HCT116 (cell line): ENCODE measurements around the gene ORMDL1. TPM values are rescaled to one million over a fixed set of nuclear protein-coding genes. Genes with fewer than 3 reads are reported as not detected.

Experiments used
- ATAC-seq: fragments of 200-7000 bp; cut with Tn5 transposase; 2 replicates; pipeline ENCODE4 v1.9.1; 2020; ENCODE audit warnings: mild to moderate bottlenecking, moderate library complexity
- BruUV-seq: library from RNA; stranded (reverse); fragments of 400-500 nt; replicated peaks from 2 replicates; lab custom pipeline; 2021; lab: Mats Ljungman, UMichigan
- CTCF ChIA-PET: fragments of 300-600 bp; sonication (Branson Sonifier 250); formaldehyde crosslinking; loops from one replicate; lab custom pipeline; 2021; ENCODE audit warnings: antibody characterized with exemption; lab: Charles Lee
- POLR2A ChIA-PET: fragments of 300-600, 350-600 bp; sonication (Branson Sonifier 250); formaldehyde crosslinking; loops from one replicate; lab custom pipeline; 2021; ENCODE audit warnings: antibody characterized with exemption; lab: Charles Lee
- RAD21 ChIA-PET, 2 experiments: fragments of 300-600 bp; sonication (Branson Sonifier 250); formaldehyde crosslinking; loops; one replicate each; lab custom pipeline; 2023; ENCODE audit warnings: low total read pairs in 2 of 2; ENCODE audit not compliant: uncharacterized antibody in 2 of 2, unreplicated experiment in 2 of 2, low non-redundant PET in 1 of 2; lab: Charles Lee
- DNase-seq: peaks from one replicate; pipeline ENCODE4 v3.0.0-alpha.2; 2010; ENCODE audit warnings: low read depth, low spot score
- H2AFZ ChIP-seq: fragments of 200-600 bp; shearing (Covaris generic), sonication (generic); 2 replicates; pipeline ENCODE4 v1.6.1; 2017; ENCODE audit warnings: low read depth, mixed run types, mixed read lengths, antibody characterized with exemption, low read length; ENCODE audit not compliant: poor library complexity, severe bottlenecking
- H3K27ac ChIP-seq: 2 replicates; pipeline ENCODE4 v1.5.1; 2012; ENCODE audit warnings: low read depth, low read length
- H3K27me3 ChIP-seq: fragments of 200-600 bp; sonication (generic); 2 replicates; pipeline ENCODE4 v1.6.1; 2016; ENCODE audit warnings: mixed run types, low read length, mixed read lengths; ENCODE audit not compliant: insufficient read depth
- H3K36me3 ChIP-seq, 2 experiments: fragments of 200-500 bp in 1 of 2; fragments of 200-600 bp in 1 of 2; sonication (Bioruptor generic) in 1 of 2; sonication (generic) in 1 of 2; 2 replicates each; pipeline versions ENCODE4 v1.5.1 to v1.6.1; 2014 to 2016; ENCODE audit warnings: low read length in 2 of 2, inconsistent platforms in 1 of 2, mixed read lengths in 1 of 2, mixed run types in 1 of 2; ENCODE audit not compliant: insufficient read depth in 2 of 2, control insufficient read depth in 1 of 2
- H3K4me1 ChIP-seq, 2 experiments: fragments of 200-600 bp in 1 of 2; sonication (generic) in 1 of 2; 2 replicates each; pipeline versions ENCODE4 v1.5.1 to v1.6.1; 2012 to 2017; ENCODE audit warnings: low read length in 2 of 2, inconsistent platforms in 1 of 2, mild to moderate bottlenecking in 1 of 2, mixed read lengths in 1 of 2, mixed run types in 1 of 2, moderate library complexity in 1 of 2; ENCODE audit not compliant: insufficient read depth in 2 of 2, control insufficient read depth in 1 of 2
- H3K4me2 ChIP-seq: fragments of 200-600 bp; sonication (generic); 2 replicates; pipeline ENCODE4 v1.6.1; 2017; ENCODE audit warnings: mixed run types, low read length, mixed read lengths
- H3K4me3 ChIP-seq, 2 experiments: fragments of 200-600 bp in 1 of 2; sonication (generic) in 1 of 2; replicated peaks in 1 of 2; 2 replicates each; pipeline ENCODE4 v1.5.1; 2011 to 2016; ENCODE audit warnings: low read length in 2 of 2, control low read depth in 1 of 2, low read depth in 1 of 2, mild to moderate bottlenecking in 1 of 2, mixed read lengths in 1 of 2, mixed run types in 1 of 2
- H3K79me2 ChIP-seq: fragments of 200-600 bp; sonication (generic); 2 replicates; pipeline ENCODE4 v1.6.1; 2017; ENCODE audit warnings: mild to moderate bottlenecking, mixed run types, low read length, moderate library complexity, mixed read lengths; ENCODE audit not compliant: insufficient read depth
- H3K9ac ChIP-seq: fragments of 200-600 bp; sonication (generic); 2 replicates; pipeline ENCODE4 v1.6.1; 2016; ENCODE audit warnings: low read length, mixed read lengths
- H3K9me2 ChIP-seq: fragments of 200-600 bp; sonication (generic), shearing (Covaris generic); 2 replicates; pipeline ENCODE4 v1.6.1; 2017; ENCODE audit warnings: mixed run types, mild to moderate bottlenecking, moderate library complexity; ENCODE audit not compliant: insufficient read depth
- H3K9me3 ChIP-seq, 2 experiments: fragments of 200-500 bp in 1 of 2; fragments of 200-600 bp in 1 of 2; sonication (Bioruptor generic) in 1 of 2; sonication (generic) in 1 of 2; 2 replicates each; pipeline ENCODE4 v1.6.1; 2014 to 2017; ENCODE audit warnings: low read length in 2 of 2, mixed read lengths in 2 of 2, inconsistent platforms in 1 of 2, low read depth in 1 of 2, mild to moderate bottlenecking in 1 of 2, mixed run types in 1 of 2, moderate library complexity in 1 of 2; ENCODE audit not compliant: control insufficient read depth in 1 of 2, insufficient read depth in 1 of 2
- H4K20me1 ChIP-seq: fragments of 200-600 bp; sonication (generic), shearing (Covaris generic); 2 replicates; pipeline ENCODE4 v1.6.1; 2017; ENCODE audit warnings: mixed run types, mild to moderate bottlenecking, moderate library complexity; ENCODE audit not compliant: insufficient read depth
- CBX3 ChIP-seq: IDR thresholded peaks from 2 replicates; pipeline ENCODE4 v1.6.1; 2012; ENCODE audit warnings: low read depth
- CEBPB ChIP-seq: IDR thresholded peaks from 2 replicates; pipeline ENCODE4 v1.6.1; 2012; ENCODE audit warnings: low read depth
- EGR1 ChIP-seq: IDR thresholded peaks from 2 replicates; pipeline ENCODE4 v1.6.1; 2012; ENCODE audit warnings: low read depth
- ELF1 ChIP-seq: IDR thresholded peaks from 2 replicates; pipeline ENCODE4 v1.6.1; 2012; ENCODE audit warnings: low read depth, borderline replicate concordance
- EZH2 ChIP-seq: fragments of 200-600 bp; sonication (generic); IDR thresholded peaks from 2 replicates; pipeline ENCODE4 v1.6.1; 2017; ENCODE audit warnings: antibody characterized with exemption, mixed run types
- EZH2phosphoT487 ChIP-seq: fragments of 200-600 bp; IDR thresholded peaks from 2 replicates; pipeline ENCODE4 v1.6.1; 2018; ENCODE audit warnings: antibody characterized with exemption, borderline replicate concordance
- FOSL1 ChIP-seq: IDR thresholded peaks from 2 replicates; pipeline ENCODE4 v1.6.1; 2012; ENCODE audit warnings: low read depth
- JUND ChIP-seq: IDR thresholded peaks from 2 replicates; pipeline ENCODE4 v1.6.1; 2012
- POLR2AphosphoS5 ChIP-seq: IDR thresholded peaks from 2 replicates; pipeline ENCODE4 v1.6.1; 2011; ENCODE audit warnings: mild to moderate bottlenecking, low read depth, low read length, moderate library complexity
- RAD21 ChIP-seq: IDR thresholded peaks from 2 replicates; pipeline ENCODE4 v1.6.1; 2012; ENCODE audit warnings: low read depth, mild to moderate bottlenecking
- SIN3A ChIP-seq: IDR thresholded peaks from 2 replicates; pipeline ENCODE4 v1.6.1; 2012; ENCODE audit warnings: low read depth
- SP1 ChIP-seq: IDR thresholded peaks from 2 replicates; pipeline ENCODE4 v1.6.1; 2012; ENCODE audit warnings: low read depth
- SRF ChIP-seq: IDR thresholded peaks from 2 replicates; pipeline ENCODE4 v1.6.1; 2012; ENCODE audit warnings: low read depth
- TCF7L2 ChIP-seq: IDR thresholded peaks from 2 replicates; pipeline ENCODE4 v1.7.0; 2011; ENCODE audit warnings: borderline replicate concordance, inconsistent platforms; ENCODE audit not compliant: insufficient read depth, insufficient read length; ENCODE audit errors: extremely low read depth
- YY1 ChIP-seq: IDR thresholded peaks from 2 replicates; pipeline ENCODE4 v1.6.1; 2011; ENCODE audit warnings: low read length, low read depth, moderate library complexity, mild to moderate bottlenecking; ENCODE audit not compliant: insufficient replicate concordance; ENCODE audit errors: extremely low read depth
- ZBTB33 ChIP-seq: IDR thresholded peaks from 2 replicates; pipeline ENCODE4 v1.6.1; 2011; ENCODE audit warnings: mild to moderate bottlenecking, low read length, moderate library complexity; ENCODE audit not compliant: insufficient replicate concordance; ENCODE audit errors: extremely low read depth
- ZFX ChIP-seq: fragments of 450-650 bp; IDR thresholded peaks from 2 replicates; pipeline ENCODE4 v1.6.1; 2017
- ZNF274 ChIP-seq: fragments of 200-500 bp; sonication (Bioruptor generic); IDR thresholded peaks from 2 replicates; pipeline ENCODE4 v1.6.1; 2014; ENCODE audit warnings: mild to moderate bottlenecking, low read depth, low read length, inconsistent platforms
- intact Hi-C: fragments of 100-400 bp; cut with micrococcal nuclease; formaldehyde crosslinking; loops from 2 replicates; pipeline ENCODE4 v1.10.0; 2022
- total RNA-seq: library from RNA; stranded (reverse); gene quantifications from one replicate; pipeline ENCODE4 v1.2.1, GENCODE V29; 2021; ENCODE audit not compliant: unreplicated experiment
- TF ChIP-seq, protein P1 (sequence below): IDR thresholded peaks from 2 replicates; pipeline ENCODE4 v1.6.1; 2012
- TF ChIP-seq, protein P2 (sequence below), 3 experiments: fragments of 200-600 bp in 1 of 3; sonication (generic) in 1 of 3; IDR thresholded peaks in 2 of 3; conservative IDR thresholded peaks in 1 of 3; 2 replicates each; pipeline ENCODE4 v1.5.1; 2012 to 2017; ENCODE audit warnings: low read depth in 2 of 3, low read length in 2 of 3, antibody characterized with exemption in 1 of 3, borderline replicate concordance in 1 of 3, control low read depth in 1 of 3, mild to moderate bottlenecking in 1 of 3, mixed read lengths in 1 of 3, mixed run types in 1 of 3, moderate library complexity in 1 of 3; ENCODE audit not compliant: insufficient read depth in 1 of 3

The ORMDL1 gene
- total RNA-seq, 1 experiment from 2014 or later: 32.7 TPM

- Histone ChIP-seq H3K27me3 (no peaks in the 10 kb centered on the region), H3K79me2 (peaks cover 18% of the 10 kb centered on the region; the same call in 1 of the 2 replicates), H4K20me1 (no peaks in the 10 kb centered on the region), H3K9me2 (no peaks in the 10 kb centered on the region), H3K9me3 (no peaks in the 10 kb centered on the region), H3K4me2 (peak within 1 kb of the TSS; percentile 68), H2AFZ (peak within 1 kb of the TSS; percentile 100), H3K4me1 (peaks cover 3 to 17% of the 10 kb centered on the region in 2 experiments; a peak in 3 of 4 replicates), H3K9ac (peak within 1 kb of the TSS; percentile 61), H3K27ac (peak within 1 kb of the TSS; percentile 74), H3K4me3 (peak within 1 kb of the TSS; percentile 63 to 73), H3K36me3 (no peaks in the 10 kb centered on the region; a peak in 1 of 4 replicates)
- ChIA-PET CTCF (interaction anchor here (0.7 to 1.5 kb wide), 6 partner anchors 11 to 102 kb away, joined by 3 to 13 read pairs (median 6); partner anchors contain the start of gene ASNSD1), POLR2A (interaction anchor here (1.0 to 1.5 kb wide), 5 partner anchors 13 to 102 kb away, joined by 3 to 7 read pairs (median 3); partner anchors contain the start of genes ORMDL1 and PMS1), RAD21 (no interaction called here)
- DNase-seq (peak; percentile 96), ATAC-seq (peak; percentile 96)
- BruUV-seq: TSS peak; percentile 84
- intact Hi-C loops: loop anchor here (1.0 to 10.0 kb wide), 2 partner anchors 22 to 1042 kb away; partner anchors contain the start of genes ORMDL1 and PMS1
- no peak for TF ChIP-seq ZNF274
- no peak for TF ChIP-seq ZBTB33
- TF ChIP-seq CEBPB: no peak; the same call in 1 of the 2 replicates
- TF ChIP-seq SIN3A: no peak; the same call in 1 of the 2 replicates
- TF ChIP-seq CBX3: peak; percentile 52; the same call in 1 of the 2 replicates
- peak; percentile 54; the same call in 1 of the 2 replicates for TF ChIP-seq SRF
- TF ChIP-seq YY1: peak; percentile 61
- TF ChIP-seq, protein P1, sequence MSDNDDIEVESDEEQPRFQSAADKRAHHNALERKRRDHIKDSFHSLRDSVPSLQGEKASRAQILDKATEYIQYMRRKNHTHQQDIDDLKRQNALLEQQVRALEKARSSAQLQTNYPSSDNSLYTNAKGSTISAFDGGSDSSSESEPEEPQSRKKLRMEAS: peak; percentile 91
- TF ChIP-seq, protein P2, sequence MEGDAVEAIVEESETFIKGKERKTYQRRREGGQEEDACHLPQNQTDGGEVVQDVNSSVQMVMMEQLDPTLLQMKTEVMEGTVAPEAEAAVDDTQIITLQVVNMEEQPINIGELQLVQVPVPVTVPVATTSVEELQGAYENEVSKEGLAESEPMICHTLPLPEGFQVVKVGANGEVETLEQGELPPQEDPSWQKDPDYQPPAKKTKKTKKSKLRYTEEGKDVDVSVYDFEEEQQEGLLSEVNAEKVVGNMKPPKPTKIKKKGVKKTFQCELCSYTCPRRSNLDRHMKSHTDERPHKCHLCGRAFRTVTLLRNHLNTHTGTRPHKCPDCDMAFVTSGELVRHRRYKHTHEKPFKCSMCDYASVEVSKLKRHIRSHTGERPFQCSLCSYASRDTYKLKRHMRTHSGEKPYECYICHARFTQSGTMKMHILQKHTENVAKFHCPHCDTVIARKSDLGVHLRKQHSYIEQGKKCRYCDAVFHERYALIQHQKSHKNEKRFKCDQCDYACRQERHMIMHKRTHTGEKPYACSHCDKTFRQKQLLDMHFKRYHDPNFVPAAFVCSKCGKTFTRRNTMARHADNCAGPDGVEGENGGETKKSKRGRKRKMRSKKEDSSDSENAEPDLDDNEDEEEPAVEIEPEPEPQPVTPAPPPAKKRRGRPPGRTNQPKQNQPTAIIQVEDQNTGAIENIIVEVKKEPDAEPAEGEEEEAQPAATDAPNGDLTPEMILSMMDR (IDR thresholded peaks at IDR 0.05 in 2 of 3, conservative IDR thresholded peaks at IDR 0.05 in 1 of 3; ENCODE audit: borderline replicate concordance in 1 of 3, insufficient read depth in 1 of 3, low read depth in 2 of 3, low read length in 2 of 3): peak; percentile 50 to 56 (median 55); a peak in 5 of 6 replicates
- peak; percentile 49 for TF ChIP-seq ELF1
- peak; percentile 34 for TF ChIP-seq SP1
- TF ChIP-seq EZH2phosphoT487: no peak
- TF ChIP-seq TCF7L2: peak; percentile 56
- TF ChIP-seq RAD21: peak; percentile 27; the same call in 1 of the 2 replicates
- peak; percentile 27; the same call in 1 of the 2 replicates for TF ChIP-seq ZFX
- no peak for TF ChIP-seq EGR1
- TF ChIP-seq POLR2AphosphoS5: peak; percentile 76
- TF ChIP-seq JUND: 0 out of 2 replicates have a peak, but pooled peaks have one; percentile 13
- TF ChIP-seq FOSL1: no peak
- TF ChIP-seq EZH2: no peak
These were observed 21.4 kb downstream of the ORMDL1 start, which contains the start of gene OSGEPL1 for GRCh38 chr2:189762551-189763298. Gene OSGEPL1, minus strand, starts transcription at chr2:189762792. Its CDS starts 1,152 bp downstream, at chr2:189761640.
